GM18511 (cell line): ENCODE measurements around the gene SPATA21.

ENCODE experiments used
- ATAC-seq: cut with Tn5 transposase; IDR thresholded peaks from one replicate; pipeline ENCODE4 v1.9.1; 2021; ENCODE audit warnings: mild to moderate bottlenecking, moderate library complexity; ENCODE audit not compliant: unreplicated experiment

The SPATA21 gene

GRCh38 chr1:16422041-16422440, 15.2 kb downstream of the SPATA21 start:
- no peak for ATAC-seq

GRCh38 chr1:16421201-16421600, 16.0 kb downstream of the SPATA21 start:
- ATAC-seq: peak; percentile 22

- ATAC-seq: peak; percentile 97
These were observed 16.7 kb downstream of the SPATA21 start for GRCh38 chr1:16420424-16421118.

- ATAC-seq: no peak
These were observed 18.3 kb downstream of the SPATA21 start for GRCh38 chr1:16418823-16419425.

- ATAC-seq: no peak
These were observed 24.0 kb downstream of the SPATA21 start for GRCh38 chr1:16413191-16413590.

GRCh38 chr1:16410803-16411202, 26.4 kb downstream of the SPATA21 start:
- ATAC-seq: no peak

- ATAC-seq: no peak
These were observed 27.6 kb downstream of the SPATA21 start for GRCh38 chr1:16409536-16410152.

GRCh38 chr1:16406868-16407267, 30.4 kb downstream of the SPATA21 start:
- no peak for ATAC-seq

- no peak for ATAC-seq
These were observed 31.8 kb downstream of the SPATA21 start for GRCh38 chr1:16405441-16405840.

GRCh38 chr1:16402742-16403141, 34.5 kb downstream of the SPATA21 start:
- no peak for ATAC-seq

GRCh38 chr1:16398371-16398953, 38.8 kb downstream of the SPATA21 start:
- ATAC-seq: no peak

GRCh38 chr1:16397120-16397519, 40.1 kb downstream of the SPATA21 start:
- no peak for ATAC-seq

- no peak for ATAC-seq
These were observed 40.6 kb downstream of the SPATA21 start for GRCh38 chr1:16396591-16396990.

GRCh38 chr1:16394977-16395376, 42.2 kb downstream of the SPATA21 start:
- no peak for ATAC-seq

GRCh38 chr1:16393570-16394521, 43.4 kb downstream of the SPATA21 start:
- ATAC-seq: no peak

- ATAC-seq: no peak
These were observed 44.3 kb downstream of the SPATA21 start for GRCh38 chr1:16392740-16393569.

GRCh38 chr1:16391411-16391810, 45.8 kb downstream of the SPATA21 start:
- ATAC-seq: no peak

GRCh38 chr1:16387201-16388188, 49.7 kb downstream of the SPATA21 start:
- peak; percentile 52 for ATAC-seq
